Astrocyte (in vitro differentiated cells and primary cell): ENCODE data around the gene FOXN4.

ENCODE experiments used
- EZH2 ChIP-seq: IDR thresholded peaks from 2 replicates; pipeline ENCODE4 v1.6.1; 2012; ENCODE audit warnings: mild to moderate bottlenecking, low read length, inconsistent platforms; ENCODE audit not compliant: insufficient read depth
- TF ChIP-seq, protein P1 (sequence below): IDR thresholded peaks from 2 replicates; pipeline ENCODE4 v1.5.1; 2011; ENCODE audit warnings: low read depth, mild to moderate bottlenecking, inconsistent platforms, low read length, moderate library complexity; ENCODE audit not compliant: insufficient read depth

DNA sequence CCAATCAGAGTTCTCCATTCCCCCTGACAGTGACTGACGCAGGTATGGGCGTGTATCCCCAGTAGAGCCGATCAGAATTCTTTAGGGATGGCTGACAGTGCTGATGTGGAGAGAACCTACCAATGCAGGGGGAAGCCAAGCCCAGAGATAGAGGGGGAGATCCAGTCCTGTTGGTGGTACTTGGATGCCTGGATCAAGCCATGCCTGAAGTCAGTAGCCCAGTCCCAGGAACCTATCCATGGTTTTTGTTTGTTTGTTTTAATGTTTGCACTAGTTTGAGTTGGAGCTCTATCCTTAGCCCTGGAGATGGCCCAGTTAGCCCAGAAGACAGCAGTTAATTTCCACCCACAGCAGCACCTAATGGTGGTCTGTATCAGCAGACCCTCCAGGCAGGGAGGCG is 40.2 kb downstream of the FOXN4 start:
- TF ChIP-seq, protein P1, sequence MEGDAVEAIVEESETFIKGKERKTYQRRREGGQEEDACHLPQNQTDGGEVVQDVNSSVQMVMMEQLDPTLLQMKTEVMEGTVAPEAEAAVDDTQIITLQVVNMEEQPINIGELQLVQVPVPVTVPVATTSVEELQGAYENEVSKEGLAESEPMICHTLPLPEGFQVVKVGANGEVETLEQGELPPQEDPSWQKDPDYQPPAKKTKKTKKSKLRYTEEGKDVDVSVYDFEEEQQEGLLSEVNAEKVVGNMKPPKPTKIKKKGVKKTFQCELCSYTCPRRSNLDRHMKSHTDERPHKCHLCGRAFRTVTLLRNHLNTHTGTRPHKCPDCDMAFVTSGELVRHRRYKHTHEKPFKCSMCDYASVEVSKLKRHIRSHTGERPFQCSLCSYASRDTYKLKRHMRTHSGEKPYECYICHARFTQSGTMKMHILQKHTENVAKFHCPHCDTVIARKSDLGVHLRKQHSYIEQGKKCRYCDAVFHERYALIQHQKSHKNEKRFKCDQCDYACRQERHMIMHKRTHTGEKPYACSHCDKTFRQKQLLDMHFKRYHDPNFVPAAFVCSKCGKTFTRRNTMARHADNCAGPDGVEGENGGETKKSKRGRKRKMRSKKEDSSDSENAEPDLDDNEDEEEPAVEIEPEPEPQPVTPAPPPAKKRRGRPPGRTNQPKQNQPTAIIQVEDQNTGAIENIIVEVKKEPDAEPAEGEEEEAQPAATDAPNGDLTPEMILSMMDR = no peak
- no peak for TF ChIP-seq EZH2
